ENCODE measurements around the gene MAG. TPM values are rescaled to one million over a fixed set of nuclear protein-coding genes. Genes with fewer than 3 reads are reported as not detected.

MAG gene
- total and polyA plus RNA-seq, 2 of the 13 experiments (the other 11 are each of a cell fraction or from before 2014, with no cell fraction given) = 0.20 to 1.3 TPM

- TF ChIP-seq, protein P1, sequence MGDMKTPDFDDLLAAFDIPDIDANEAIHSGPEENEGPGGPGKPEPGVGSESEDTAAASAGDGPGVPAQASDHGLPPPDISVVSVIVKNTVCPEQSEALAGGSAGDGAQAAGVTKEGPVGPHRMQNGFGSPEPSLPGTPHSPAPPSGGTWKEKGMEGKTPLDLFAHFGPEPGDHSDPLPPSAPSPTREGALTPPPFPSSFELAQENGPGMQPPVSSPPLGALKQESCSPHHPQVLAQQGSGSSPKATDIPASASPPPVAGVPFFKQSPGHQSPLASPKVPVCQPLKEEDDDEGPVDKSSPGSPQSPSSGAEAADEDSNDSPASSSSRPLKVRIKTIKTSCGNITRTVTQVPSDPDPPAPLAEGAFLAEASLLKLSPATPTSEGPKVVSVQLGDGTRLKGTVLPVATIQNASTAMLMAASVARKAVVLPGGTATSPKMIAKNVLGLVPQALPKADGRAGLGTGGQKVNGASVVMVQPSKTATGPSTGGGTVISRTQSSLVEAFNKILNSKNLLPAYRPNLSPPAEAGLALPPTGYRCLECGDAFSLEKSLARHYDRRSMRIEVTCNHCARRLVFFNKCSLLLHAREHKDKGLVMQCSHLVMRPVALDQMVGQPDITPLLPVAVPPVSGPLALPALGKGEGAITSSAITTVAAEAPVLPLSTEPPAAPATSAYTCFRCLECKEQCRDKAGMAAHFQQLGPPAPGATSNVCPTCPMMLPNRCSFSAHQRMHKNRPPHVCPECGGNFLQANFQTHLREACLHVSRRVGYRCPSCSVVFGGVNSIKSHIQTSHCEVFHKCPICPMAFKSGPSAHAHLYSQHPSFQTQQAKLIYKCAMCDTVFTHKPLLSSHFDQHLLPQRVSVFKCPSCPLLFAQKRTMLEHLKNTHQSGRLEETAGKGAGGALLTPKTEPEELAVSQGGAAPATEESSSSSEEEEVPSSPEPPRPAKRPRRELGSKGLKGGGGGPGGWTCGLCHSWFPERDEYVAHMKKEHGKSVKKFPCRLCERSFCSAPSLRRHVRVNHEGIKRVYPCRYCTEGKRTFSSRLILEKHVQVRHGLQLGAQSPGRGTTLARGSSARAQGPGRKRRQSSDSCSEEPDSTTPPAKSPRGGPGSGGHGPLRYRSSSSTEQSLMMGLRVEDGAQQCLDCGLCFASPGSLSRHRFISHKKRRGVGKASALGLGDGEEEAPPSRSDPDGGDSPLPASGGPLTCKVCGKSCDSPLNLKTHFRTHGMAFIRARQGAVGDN (CRISPR knock-in tag; IDR thresholded peaks at IDR 0.05) = peak; percentile 82
- TF ChIP-seq MTA3 (CRISPR knock-in tag; IDR thresholded peaks at IDR 0.05) (no peak), PCBP1 (IDR thresholded peaks at IDR 0.05; ENCODE audit: borderline replicate concordance, low read depth, low read length) (no peak), POLR2AphosphoS5 (IDR thresholded peaks at IDR 0.05; ENCODE audit: low read depth, low read length) (no peak), PAX8 (CRISPR knock-in tag; IDR thresholded peaks at IDR 0.05; ENCODE audit: borderline replicate concordance) (no peak), HCFC1 (IDR thresholded peaks at IDR 0.05; ENCODE audit: low read depth, low read length) (no peak), TRIM24 (CRISPR knock-in tag; IDR thresholded peaks at IDR 0.05) (no peak), CREBL2 (CRISPR knock-in tag; IDR thresholded peaks at IDR 0.05; ENCODE audit: borderline replicate concordance) (no peak), RORA (CRISPR knock-in tag; IDR thresholded peaks at IDR 0.05) (no peak), CBFB (CRISPR knock-in tag; IDR thresholded peaks at IDR 0.05) (no peak), ZNF607 (CRISPR knock-in tag; IDR thresholded peaks at IDR 0.05; ENCODE audit: borderline replicate concordance) (no peak), PLSCR1 (CRISPR knock-in tag; IDR thresholded peaks at IDR 0.05; ENCODE audit: borderline replicate concordance) (no peak), NFKB2 (CRISPR knock-in tag; IDR thresholded peaks at IDR 0.05; ENCODE audit: borderline replicate concordance) (no peak; the same call in 1 of the 2 replicates), ZNF577 (CRISPR knock-in tag; IDR thresholded peaks at IDR 0.05; ENCODE audit: borderline replicate concordance, low read depth) (no peak)
- TF ChIP-seq, protein P2, sequence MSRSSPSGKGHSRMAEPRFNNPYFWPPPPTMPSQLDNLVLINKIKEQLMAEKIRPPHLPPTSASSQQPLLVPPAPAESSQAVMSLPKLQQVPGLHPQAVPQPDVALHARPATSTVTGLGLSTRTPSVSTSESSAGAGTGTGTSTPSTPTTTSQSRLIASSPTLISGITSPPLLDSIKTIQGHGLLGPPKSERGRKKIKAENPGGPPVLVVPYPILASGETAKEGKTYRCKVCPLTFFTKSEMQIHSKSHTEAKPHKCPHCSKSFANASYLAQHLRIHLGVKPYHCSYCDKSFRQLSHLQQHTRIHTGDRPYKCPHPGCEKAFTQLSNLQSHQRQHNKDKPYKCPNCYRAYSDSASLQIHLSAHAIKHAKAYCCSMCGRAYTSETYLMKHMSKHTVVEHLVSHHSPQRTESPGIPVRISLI (CRISPR knock-in tag; IDR thresholded peaks at IDR 0.05; ENCODE audit: borderline replicate concordance) = peak; percentile 80; the same call in 1 of the 2 replicates
- TF ChIP-seq, protein P3, sequence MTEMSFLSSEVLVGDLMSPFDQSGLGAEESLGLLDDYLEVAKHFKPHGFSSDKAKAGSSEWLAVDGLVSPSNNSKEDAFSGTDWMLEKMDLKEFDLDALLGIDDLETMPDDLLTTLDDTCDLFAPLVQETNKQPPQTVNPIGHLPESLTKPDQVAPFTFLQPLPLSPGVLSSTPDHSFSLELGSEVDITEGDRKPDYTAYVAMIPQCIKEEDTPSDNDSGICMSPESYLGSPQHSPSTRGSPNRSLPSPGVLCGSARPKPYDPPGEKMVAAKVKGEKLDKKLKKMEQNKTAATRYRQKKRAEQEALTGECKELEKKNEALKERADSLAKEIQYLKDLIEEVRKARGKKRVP (CRISPR knock-in tag; IDR thresholded peaks at IDR 0.05) = peak in 1 of 2 experiments; percentile 50; a peak in 1 of 4 replicates
- TF ChIP-seq, protein P4, sequence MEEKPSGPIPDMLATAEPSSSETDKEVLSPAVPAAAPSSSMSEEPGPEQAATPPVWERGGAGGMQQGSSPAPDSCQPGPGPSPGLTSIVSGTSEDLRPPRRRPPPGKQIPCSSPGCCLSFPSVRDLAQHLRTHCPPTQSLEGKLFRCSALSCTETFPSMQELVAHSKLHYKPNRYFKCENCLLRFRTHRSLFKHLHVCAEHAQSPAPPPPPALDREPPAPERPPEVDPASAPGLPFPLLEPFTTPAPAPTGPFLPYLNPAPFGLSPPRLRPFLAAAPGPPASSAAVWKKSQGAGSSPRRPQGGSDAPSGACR (CRISPR knock-in tag; IDR thresholded peaks at IDR 0.05) = no peak
- TF ChIP-seq, protein P5, sequence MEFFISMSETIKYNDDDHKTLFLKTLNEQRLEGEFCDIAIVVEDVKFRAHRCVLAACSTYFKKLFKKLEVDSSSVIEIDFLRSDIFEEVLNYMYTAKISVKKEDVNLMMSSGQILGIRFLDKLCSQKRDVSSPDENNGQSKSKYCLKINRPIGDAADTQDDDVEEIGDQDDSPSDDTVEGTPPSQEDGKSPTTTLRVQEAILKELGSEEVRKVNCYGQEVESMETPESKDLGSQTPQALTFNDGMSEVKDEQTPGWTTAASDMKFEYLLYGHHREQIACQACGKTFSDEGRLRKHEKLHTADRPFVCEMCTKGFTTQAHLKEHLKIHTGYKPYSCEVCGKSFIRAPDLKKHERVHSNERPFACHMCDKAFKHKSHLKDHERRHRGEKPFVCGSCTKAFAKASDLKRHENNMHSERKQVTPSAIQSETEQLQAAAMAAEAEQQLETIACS (CRISPR knock-in tag; IDR thresholded peaks at IDR 0.05) = no peak
Observed at GRCh38 chr19:35253316-35254286, 38.4 kb upstream of the MAG start (continued).
